Heart left ventricle (tissue), 13 donors: ENCODE data around the gene CSTF1.

Source experiments
- POLR2A ChIP-seq, 2 donors: fragments of 450-650 bp; IDR thresholded peaks; one replicate each; pipeline ENCODE4 v1.6.1; 2017; ENCODE audit warnings: antibody characterized with exemption in 2 of 2, mild to moderate bottlenecking in 2 of 2, moderate library complexity in 2 of 2
- TF ChIP-seq, protein P1 (sequence below), 12 donors: fragments of 200-600 bp; sonication (generic) in 4 of 12; IDR thresholded peaks; one replicate each; pipeline versions ENCODE4 v1.5.0 to v1.8.0; 2018 to 2022; ENCODE audit warnings: antibody characterized with exemption in 12 of 12, mild to moderate bottlenecking in 5 of 12
- donor health status: ischemic (EF 13 %, LVEDD 7.1; RV severe dilation, severe dysfunction).
- donor health status: DM: no; HTN: yes; CAD: no.
- donor health status: DM: no; HTN: no; CAD: no.
- donor health status: ischemic (EF 25% LVEDD 6.9; RV normal size, moderate dysfunction).
- donor health status: ischemic (EF 25% LVEDD 5.7; RV mildly dilated, moderate dysfunction).
- donor health status: ischemic (EF 35%, LVEDD 5.7; RV mildly dilated, moderate dysfunction).
- donor health status: nonischemic (EF 11% LVEDD 7.7; RV severe dilation, severe dysfunction).
- donor health status: DM: yes; HTN: yes; CAD: no.
- donor health status: PGD.
- donor health status: ischemic (EF 29% LVEDD 5.4; RV normal size, mild dysfunction).
- donor health status: nonischemic (EF 23%, LVEDD 6.1; RV moderate dilation, normal function).

DNA sequence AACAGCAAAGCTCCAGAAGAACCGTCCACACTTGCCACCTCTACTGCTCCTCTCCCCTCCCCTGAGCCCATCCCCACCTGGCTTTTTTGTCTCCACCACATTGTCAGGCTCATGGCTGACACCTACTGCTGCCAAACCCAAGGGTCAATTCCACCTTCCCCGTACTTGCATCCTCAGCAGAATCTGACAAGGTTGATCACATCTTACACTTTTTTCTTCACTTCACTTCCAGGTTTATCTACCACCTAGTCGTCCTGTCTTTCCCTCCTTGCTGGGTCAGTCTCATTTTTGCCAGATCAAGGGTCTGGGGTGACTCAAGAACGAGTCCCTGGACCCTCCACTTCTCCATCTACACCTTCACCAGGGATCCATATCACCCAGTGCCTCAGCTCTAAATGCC is 3.6 kb upstream of the CSTF1 start:
- TF ChIP-seq, protein P1, sequence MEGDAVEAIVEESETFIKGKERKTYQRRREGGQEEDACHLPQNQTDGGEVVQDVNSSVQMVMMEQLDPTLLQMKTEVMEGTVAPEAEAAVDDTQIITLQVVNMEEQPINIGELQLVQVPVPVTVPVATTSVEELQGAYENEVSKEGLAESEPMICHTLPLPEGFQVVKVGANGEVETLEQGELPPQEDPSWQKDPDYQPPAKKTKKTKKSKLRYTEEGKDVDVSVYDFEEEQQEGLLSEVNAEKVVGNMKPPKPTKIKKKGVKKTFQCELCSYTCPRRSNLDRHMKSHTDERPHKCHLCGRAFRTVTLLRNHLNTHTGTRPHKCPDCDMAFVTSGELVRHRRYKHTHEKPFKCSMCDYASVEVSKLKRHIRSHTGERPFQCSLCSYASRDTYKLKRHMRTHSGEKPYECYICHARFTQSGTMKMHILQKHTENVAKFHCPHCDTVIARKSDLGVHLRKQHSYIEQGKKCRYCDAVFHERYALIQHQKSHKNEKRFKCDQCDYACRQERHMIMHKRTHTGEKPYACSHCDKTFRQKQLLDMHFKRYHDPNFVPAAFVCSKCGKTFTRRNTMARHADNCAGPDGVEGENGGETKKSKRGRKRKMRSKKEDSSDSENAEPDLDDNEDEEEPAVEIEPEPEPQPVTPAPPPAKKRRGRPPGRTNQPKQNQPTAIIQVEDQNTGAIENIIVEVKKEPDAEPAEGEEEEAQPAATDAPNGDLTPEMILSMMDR (IDR thresholded peaks at IDR 0.05): no peak
- no peak for TF ChIP-seq POLR2A (IDR thresholded peaks at IDR 0.05)
